Spleen (tissue), 7 donors: ENCODE results near the gene PTBP3.

Experiments used
- CTCF ChIP-seq, 11 experiments: fragments of 200-600 bp in 7 of 11; fragments of 450-650 bp in 4 of 11; sonication (generic) in 4 of 11; IDR thresholded peaks in 8 of 11; conservative IDR thresholded peaks in 3 of 11; 1 replicate in 7 of 11; 2 replicates in 4 of 11; pipeline versions ENCODE4 v1.4.0 to v1.8.0; 2016 to 2021; ENCODE audit warnings: antibody characterized with exemption in 11 of 11, inconsistent platforms in 4 of 11, mild to moderate bottlenecking in 1 of 11
- POLR2A ChIP-seq, 3 donors: fragments of 450-650 bp; IDR thresholded peaks; one replicate each; pipeline ENCODE4 v1.5.1; 2017; ENCODE audit warnings: antibody characterized with exemption in 3 of 3, mild to moderate bottlenecking in 1 of 3
- POLR2AphosphoS5 ChIP-seq, 3 donors: sonication (generic); formaldehyde crosslinking; IDR thresholded peaks; one replicate each; pipeline ENCODE4 v1.5.1; 2017; ENCODE audit warnings: antibody characterized with exemption in 3 of 3
- donor health status: DM: no; HTN: no; CAD: no; lungs with moderate emphysema.
- donor health status: DM: no; HTN: no; CAD: no.
- donor health status: DM: no; HTN: no; CAD: no.

- TF ChIP-seq CTCF (IDR thresholded peaks at IDR 0.05 in 8 of 11, conservative IDR thresholded peaks at IDR 0.05 in 3 of 11) (no peak), POLR2AphosphoS5 (IDR thresholded peaks at IDR 0.05) (no peak), POLR2A (IDR thresholded peaks at IDR 0.05) (no peak)
Measured at GRCh38 chr9:112247090-112247489, 86.3 kb downstream of the PTBP3 start.
